Heart left ventricle (tissue), 16 donors: ENCODE results near the gene MPZL1. TPM values are rescaled to one million over a fixed set of nuclear protein-coding genes. Genes with fewer than 3 reads are reported as not detected.

Experiments used
- ATAC-seq, 4 donors: fragments of 200-7000 bp; cut with Tn5 transposase; one replicate each; pipeline ENCODE4 v1.9.1; 2020 to 2022; ENCODE audit warnings: moderate library complexity in 4 of 4, mild to moderate bottlenecking in 3 of 4, moderate number of reproducible peaks in 1 of 4
- DNase-seq, 5 donors: peaks; one replicate each; pipeline ENCODE4 v3.0.0-alpha.2; 2020
- H3K27ac ChIP-seq, 12 donors: fragments of 200-600 bp; sonication (generic) in 4 of 12; one replicate each; pipeline versions ENCODE4 v1.5.0 to v1.8.0; 2016 to 2022; ENCODE audit warnings: mild to moderate bottlenecking in 2 of 12
- H3K27me3 ChIP-seq, 9 donors: fragments of 200-600 bp; sonication (generic) in 2 of 9; one replicate each; pipeline versions ENCODE4 v1.5.1 to v1.8.0; 2016 to 2022; ENCODE audit warnings: mild to moderate bottlenecking in 3 of 9
- H3K36me3 ChIP-seq, 9 donors: fragments of 200-600 bp; sonication (generic) in 2 of 9; one replicate each; pipeline versions ENCODE4 v1.5.0 to v1.8.0; 2018 to 2022; ENCODE audit warnings: mild to moderate bottlenecking in 2 of 9
- H3K4me1 ChIP-seq, 12 donors: fragments of 200-600 bp; sonication (generic) in 4 of 12; one replicate each; pipeline versions ENCODE4 v1.5.0 to v1.8.0; 2016 to 2022; ENCODE audit warnings: mild to moderate bottlenecking in 3 of 12
- H3K4me3 ChIP-seq, 12 donors: fragments of 200-600 bp; sonication (generic) in 4 of 12; one replicate each; pipeline versions ENCODE4 v1.5.0 to v1.8.0; 2017 to 2022; ENCODE audit warnings: mild to moderate bottlenecking in 9 of 12, moderate library complexity in 4 of 12
- H3K9me3 ChIP-seq, 12 donors: fragments of 200-600 bp; sonication (generic) in 4 of 12; one replicate each; pipeline versions ENCODE4 v1.5.0 to v1.8.0; 2016 to 2022; ENCODE audit warnings: mild to moderate bottlenecking in 1 of 12
- POLR2A ChIP-seq, 2 donors: fragments of 450-650 bp; IDR thresholded peaks; one replicate each; pipeline ENCODE4 v1.6.1; 2017; ENCODE audit warnings: antibody characterized with exemption in 2 of 2, mild to moderate bottlenecking in 2 of 2, moderate library complexity in 2 of 2
- WGBS, 4 donors: extraction: QIAGEN DNeasy Blood & Tissue Kit in 2 of 4; methylation state at CpG; one replicate each; pipeline versions ENCODE4 v1.1.5 to v1.1.7; 2013 to 2018; 5-methylcytosine and 5-hydroxymethylcytosine counted together
- intact Hi-C, 10 donors: fragments of 100-400 bp; cut with DNase I; formaldehyde crosslinking; loops; one replicate each; pipeline versions ENCODE4 v1.11.1 to v1.14.2; 2022
- polyA plus RNA-seq, 2 donors: library from polyadenylated mRNA; stranded (reverse); fragments of 200-250 nt; gene quantifications; one replicate each; pipeline ENCODE4 v1.2.3, GENCODE V29; 2013
- total RNA-seq, 9 donors: library from RNA; depleted of rRNA in 2 of 9; stranded (reverse); fragments of >200 nt in 2 of 9; fragmentation: NEBNext Ultra II Directional in 3 of 9; extraction: Animal tissue kit (Norgen Biotek cat#: 25700) in 3 of 9; gene quantifications; one replicate each; pipeline versions ENCODE4 v1.1.0 to v1.2.4, GENCODE V29; 2016 to 2023
- TF ChIP-seq, protein P1 (sequence below), 12 donors: fragments of 200-600 bp; sonication (generic) in 4 of 12; IDR thresholded peaks; one replicate each; pipeline versions ENCODE4 v1.5.0 to v1.8.0; 2018 to 2022; ENCODE audit warnings: antibody characterized with exemption in 12 of 12, mild to moderate bottlenecking in 5 of 12
- donor health status: ischemic (EF 13 %, LVEDD 7.1; RV severe dilation, severe dysfunction).
- donor health status: healthy with polysubstance abuse.
- donor health status: DM: no; HTN: yes; CAD: no.
- donor health status: DM: no; HTN: no; CAD: no.
- donor health status: ischemic (EF 25% LVEDD 6.9; RV normal size, moderate dysfunction).
- donor health status: ischemic (EF 25% LVEDD 5.7; RV mildly dilated, moderate dysfunction).
- donor health status: healthy.
- donor health status: DM: yes; HTN: yes; CAD: no.
- donor health status: ischemic (EF 35%, LVEDD 5.7; RV mildly dilated, moderate dysfunction).
- donor health status: nonischemic (EF 11% LVEDD 7.7; RV severe dilation, severe dysfunction).
- donor health status: DM: yes; HTN: yes; CAD: no.
- donor health status: PGD.
- donor health status: ischemic (EF 29% LVEDD 5.4; RV normal size, mild dysfunction).
- donor health status: nonischemic (EF 23%, LVEDD 6.1; RV moderate dilation, normal function).

Gene MPZL1
- total and polyA plus RNA-seq, 11 donors, result 7.0 to 56.3 (median 29.4) TPM

DNA sequence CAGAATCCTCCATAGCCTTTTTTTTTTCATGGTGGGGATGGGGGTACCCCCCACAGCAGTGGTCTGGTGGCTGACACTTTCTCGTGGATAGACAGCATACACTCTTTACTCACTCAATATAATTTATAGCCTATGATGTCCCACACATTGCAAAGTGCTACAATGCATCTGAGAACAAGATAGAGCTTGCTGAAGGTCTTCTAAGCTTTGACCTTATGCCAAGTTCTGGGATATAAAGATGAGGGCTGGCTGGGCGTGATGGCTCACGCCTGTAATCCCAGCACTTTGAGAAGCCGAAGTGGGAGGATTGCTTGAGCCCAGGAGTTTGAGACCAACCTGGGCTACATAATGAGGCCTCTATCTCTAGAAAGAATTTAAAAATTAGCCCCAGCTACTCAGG lies 78.0 kb downstream of the MPZL1 start:
- no peak for ATAC-seq
- Histone ChIP-seq H3K27ac (no peak overlapping the region), H3K4me3 (no peak overlapping the region), H3K27me3 (no peaks in the 10 kb centered on the region), H3K4me1 (peaks cover 0 to 46% (median 27%) of the 10 kb centered on the region in 12 donors), H3K9me3 (no peaks in the 10 kb centered on the region), H3K36me3 (no peaks in the 10 kb centered on the region)
- DNase-seq, result no peak
- intact Hi-C loops, result loop anchor here (5.0 to 10.0 kb wide), 6 partner anchors 37 to 205 kb away; partner anchors contain the start of genes MPZL1 (in 4 of the 10), DCAF6 (in 2 of the 10) and MPC2 (in 2 of the 10)
- TF ChIP-seq POLR2A (IDR thresholded peaks at IDR 0.05), result no peak
- TF ChIP-seq, protein P1, sequence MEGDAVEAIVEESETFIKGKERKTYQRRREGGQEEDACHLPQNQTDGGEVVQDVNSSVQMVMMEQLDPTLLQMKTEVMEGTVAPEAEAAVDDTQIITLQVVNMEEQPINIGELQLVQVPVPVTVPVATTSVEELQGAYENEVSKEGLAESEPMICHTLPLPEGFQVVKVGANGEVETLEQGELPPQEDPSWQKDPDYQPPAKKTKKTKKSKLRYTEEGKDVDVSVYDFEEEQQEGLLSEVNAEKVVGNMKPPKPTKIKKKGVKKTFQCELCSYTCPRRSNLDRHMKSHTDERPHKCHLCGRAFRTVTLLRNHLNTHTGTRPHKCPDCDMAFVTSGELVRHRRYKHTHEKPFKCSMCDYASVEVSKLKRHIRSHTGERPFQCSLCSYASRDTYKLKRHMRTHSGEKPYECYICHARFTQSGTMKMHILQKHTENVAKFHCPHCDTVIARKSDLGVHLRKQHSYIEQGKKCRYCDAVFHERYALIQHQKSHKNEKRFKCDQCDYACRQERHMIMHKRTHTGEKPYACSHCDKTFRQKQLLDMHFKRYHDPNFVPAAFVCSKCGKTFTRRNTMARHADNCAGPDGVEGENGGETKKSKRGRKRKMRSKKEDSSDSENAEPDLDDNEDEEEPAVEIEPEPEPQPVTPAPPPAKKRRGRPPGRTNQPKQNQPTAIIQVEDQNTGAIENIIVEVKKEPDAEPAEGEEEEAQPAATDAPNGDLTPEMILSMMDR (IDR thresholded peaks at IDR 0.05), result no peak
- 63 to 84% (median 68%) methylated on average over 4 of the region's 4 CpGs for WGBS, 4 donors

DNA sequence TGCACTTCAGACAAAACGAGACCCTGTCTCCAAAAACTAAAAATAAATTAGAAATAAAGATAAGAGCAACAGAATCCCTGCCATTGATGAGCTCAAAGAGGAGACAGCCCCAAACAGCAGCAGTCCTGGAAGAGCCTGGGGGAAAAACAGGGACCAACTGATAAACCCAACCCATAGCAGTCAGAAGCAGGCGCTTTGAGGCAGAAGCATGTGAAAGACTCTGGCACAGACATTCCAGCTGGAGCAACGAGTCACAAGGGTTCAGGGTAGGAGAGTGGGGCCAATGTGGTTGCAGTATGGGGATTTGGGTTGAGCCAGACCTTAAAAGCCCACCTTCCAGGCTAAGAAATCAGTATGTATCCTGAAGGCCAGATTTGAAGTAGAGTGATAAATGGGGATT lies 78.5 kb downstream of the MPZL1 start:
- H3K27ac ChIP-seq, result no peak overlapping the region
- TF ChIP-seq POLR2A (IDR thresholded peaks at IDR 0.05), result no peak
- TF ChIP-seq, protein P1 (IDR thresholded peaks at IDR 0.05), result no peak

GRCh38 chr1:167802235-167802634 lies 80.5 kb downstream of the MPZL1 start:
- H3K27me3 ChIP-seq, result no peaks in the 10 kb centered on the region
- ATAC-seq, result no peak
- intact Hi-C loops, result loop anchor here (2.0 to 10.0 kb wide), 7 partner anchors 80 to 207 kb away; partner anchors contain the start of genes MPZL1 (in 9 of the 10), DCAF6 (in 2 of the 10) and MPC2 (in 2 of the 10)

More for the DNA sequence above, 78.5 kb downstream of the MPZL1 start:
- ATAC-seq, result no peak
- H3K9me3 ChIP-seq, result no peaks in the 10 kb centered on the region
- no peak for DNase-seq
- 50 to 60% (median 56%) methylated on average over 3 of the region's 3 CpGs for WGBS, 4 donors
- no peak overlapping the region for H3K4me3 ChIP-seq
- no peaks in the 10 kb centered on the region for H3K36me3 ChIP-seq
- intact Hi-C loops, result loop anchor here (5.0 to 10.0 kb wide), 5 partner anchors 78 to 205 kb away; partner anchors contain the start of genes MPZL1 (in 4 of the 10), DCAF6 (in 2 of the 10) and MPC2 (in 2 of the 10)
- H3K27me3 ChIP-seq, result no peaks in the 10 kb centered on the region
- H3K4me1 ChIP-seq, result peaks cover 0 to 48% (median 25%) of the 10 kb centered on the region in 12 donors

More at GRCh38 chr1:167802235-167802634, 80.5 kb downstream of the MPZL1 start:
- Histone ChIP-seq H3K36me3 (no peaks in the 10 kb centered on the region), H3K4me3 (no peak overlapping the region), H3K4me1 (peaks cover 0 to 32% (median 8%) of the 10 kb centered on the region in 12 donors), H3K27ac (no peak overlapping the region), H3K9me3 (no peaks in the 10 kb centered on the region)
- no peak for DNase-seq
- TF ChIP-seq, protein P1 (IDR thresholded peaks at IDR 0.05), result no peak
- no peak for TF ChIP-seq POLR2A (IDR thresholded peaks at IDR 0.05)
- 93 to 98% (median 97%) methylated on average over 4 of the region's 4 CpGs for WGBS, 4 donors
